ENCODE data around the gene BCAP29. TPM values are rescaled to one million over a fixed set of nuclear protein-coding genes. Genes with fewer than 3 reads are reported as not detected.

BCAP29 gene
- total and polyA plus RNA-seq, 2 of the 4 experiments (the other 2 are of a cell fraction): 33.0 to 35.1 TPM

- Histone ChIP-seq H2AK5ac (ENCODE audit: low read depth, low read length) (no peak overlapping the region), H4K91ac (ENCODE audit: insufficient read depth, low read depth, low read length) (no peak overlapping the region), H4K20me1 (ENCODE audit: insufficient read depth, low read length) (no peaks in the 10 kb centered on the region), H4K8ac (ENCODE audit: low read depth in 2 of 2, low read length in 2 of 2) (no peak overlapping the region), H3K4me1 (ENCODE audit: control insufficient read depth, insufficient read depth, low read length) (peaks cover 5% of the 10 kb centered on the region), H3K4ac (ENCODE audit: low read depth, low read length) (no peak overlapping the region), H3K36me3 (ENCODE audit: control insufficient read depth, insufficient read depth, low read length) (no peaks in the 10 kb centered on the region), H2AK9ac (replicated peaks; ENCODE audit: low read depth, low read length, poor library complexity) (no peak overlapping the region), H2AFZ (replicated peaks; ENCODE audit: low read length, poor library complexity) (no peak overlapping the region), H2BK15ac (ENCODE audit: low read depth, low read length) (no peak overlapping the region), H4K5ac (ENCODE audit: low read depth, low read length) (no peak overlapping the region), H3K18ac (ENCODE audit: low read depth, low read length) (no peak overlapping the region), H3K56ac (ENCODE audit: extremely low read depth, insufficient read depth, low read length) (no peak overlapping the region), H3K27ac (ENCODE audit: insufficient read depth, low read length) (no peak overlapping the region), H3K23ac (ENCODE audit: low read depth, low read length) (no peak overlapping the region), H3K4me2 (ENCODE audit: low read depth, low read length) (no peak overlapping the region), H2BK5ac (ENCODE audit: low read depth, low read length, poor library complexity, severe bottlenecking) (no peak overlapping the region), H3K14ac (replicated peaks; ENCODE audit: low read depth, low read length) (no peak overlapping the region), H3K9me1 (ENCODE audit: insufficient read depth, low read length) (no peaks in the 10 kb centered on the region), H3K79me1 (ENCODE audit: low read depth in 1 of 2, low read length in 2 of 2) (no peaks in the 10 kb centered on the region), H3K4me3 (ENCODE audit: insufficient read depth, low read depth, low read length) (no peak overlapping the region), H3K9me3 (ENCODE audit: control insufficient read depth, insufficient read depth, low read length) (no peaks in the 10 kb centered on the region), H3K9ac (ENCODE audit: low read depth, low read length) (no peak overlapping the region), H2BK120ac (ENCODE audit: low read depth, low read length) (no peak overlapping the region), H2BK20ac (ENCODE audit: low read depth, low read length) (no peak overlapping the region), H3K27me3 (ENCODE audit: control insufficient read depth, insufficient read depth, low read length) (peaks cover 32% of the 10 kb centered on the region)
- CTCF ChIA-PET: interaction anchor here (1.2 kb wide), 1 partner anchor 19 kb away, joined by 3 read pairs; no protein-coding TSS in a partner anchor
- dilution Hi-C loops (cut with HindIII; ENCODE audit: low sequenced_read_pairs, unreplicated experiment) (no loop called here), in situ Hi-C loops (cut with MboI; ENCODE audit: low sequenced_read_pairs) (no loop called here), intact Hi-C loops (cut with micrococcal nuclease) (no loop called here)
- POLR2A ChIA-PET (ENCODE audit: unreplicated experiment): no interaction called here
- ATAC-seq (ENCODE audit: low read depth): no peak
- TF ChIP-seq CTCF (conservative IDR thresholded peaks at IDR 0.05; ENCODE audit: low read depth, low read length): no peak
- TF ChIP-seq SMC3 (IDR thresholded peaks at IDR 0.05; ENCODE audit: low read depth, low read length): no peak
- no CpG with 5 or more reads among the region's 4 CpGs for WGBS, 2 experiments (ENCODE audit: extremely low coverage in 2 of 2, insufficient read length in 1 of 2)
- DNase-seq: no peak
- no TSS peak for BruUV-seq (replicated peaks)
Measured at GRCh38 chr7:107663196-107663595, 83.2 kb downstream of the BCAP29 start.
